ENCODE data around the gene GNPNAT1.

GNPNAT1 gene

DNA sequence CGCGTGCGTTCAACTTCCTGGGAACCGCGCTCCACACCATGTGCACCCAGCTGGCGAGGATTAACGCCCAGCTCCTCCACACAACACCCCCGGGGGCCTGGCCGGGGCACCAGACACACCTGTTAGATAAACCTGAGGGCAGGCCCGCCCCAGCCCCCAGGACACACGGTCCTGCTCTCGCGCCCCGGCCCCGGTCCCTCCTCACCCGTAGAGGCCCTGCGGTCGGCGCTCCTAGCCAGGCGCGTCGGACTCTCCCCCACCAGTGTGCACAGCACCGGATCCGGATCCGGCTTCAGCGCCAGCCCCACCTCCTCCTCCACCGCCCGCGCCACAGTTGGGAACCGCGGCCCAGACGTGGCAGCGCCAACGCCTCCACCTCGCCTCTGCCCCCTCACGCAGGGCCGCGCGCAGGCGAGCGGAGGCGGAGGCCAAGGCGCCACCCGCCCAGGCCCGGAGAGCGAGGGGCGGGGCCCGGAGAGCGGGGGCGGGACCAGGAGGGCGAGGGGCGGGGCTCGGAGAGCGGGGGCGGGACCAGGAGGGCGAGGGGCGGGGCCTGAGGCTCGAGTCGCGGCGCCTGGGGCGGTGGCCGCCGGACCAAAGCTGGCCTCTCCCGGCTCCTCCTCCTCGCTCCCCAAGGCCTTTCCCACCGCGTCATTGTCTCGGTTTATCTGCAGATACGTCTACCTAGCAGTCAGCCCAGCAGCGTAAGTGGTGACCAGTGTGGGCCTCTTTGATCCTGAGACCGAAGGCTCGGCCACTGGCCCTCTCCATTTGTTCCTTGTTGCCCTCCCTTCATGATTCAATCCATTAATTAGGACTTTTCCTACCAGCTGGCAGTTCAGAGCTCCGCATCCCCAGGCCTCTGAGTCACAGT lies at the start of gene GNPNAT1:
TSS of gene GNPNAT1 (minus strand) at position 385 of the 874 bp plus-strand sequence. CDS start 6,957 bp downstream, outside the sequence.
- DNase-seq, result no peak

DNA sequence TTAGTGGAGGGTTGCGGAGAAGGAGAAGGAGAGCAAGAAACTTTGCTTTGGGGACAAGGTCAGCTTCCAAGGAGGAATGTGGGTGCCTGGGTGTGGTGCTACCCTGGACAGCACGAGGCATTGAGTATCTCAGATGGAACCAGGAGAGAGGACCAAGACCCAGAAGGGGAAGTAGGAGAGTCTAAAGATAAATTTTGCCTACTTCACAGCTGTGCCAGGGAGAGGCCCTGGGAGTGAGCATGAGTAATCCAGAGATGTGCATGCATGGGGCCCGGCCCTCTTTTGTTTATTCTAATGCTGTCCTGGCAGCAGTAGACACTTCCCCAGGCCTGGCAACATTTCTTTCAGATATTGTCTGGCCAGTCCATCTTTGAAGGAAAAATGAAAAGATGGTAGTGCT lies 49.5 kb upstream of the GNPNAT1 start:
- DNase-seq, result no peak

DNA sequence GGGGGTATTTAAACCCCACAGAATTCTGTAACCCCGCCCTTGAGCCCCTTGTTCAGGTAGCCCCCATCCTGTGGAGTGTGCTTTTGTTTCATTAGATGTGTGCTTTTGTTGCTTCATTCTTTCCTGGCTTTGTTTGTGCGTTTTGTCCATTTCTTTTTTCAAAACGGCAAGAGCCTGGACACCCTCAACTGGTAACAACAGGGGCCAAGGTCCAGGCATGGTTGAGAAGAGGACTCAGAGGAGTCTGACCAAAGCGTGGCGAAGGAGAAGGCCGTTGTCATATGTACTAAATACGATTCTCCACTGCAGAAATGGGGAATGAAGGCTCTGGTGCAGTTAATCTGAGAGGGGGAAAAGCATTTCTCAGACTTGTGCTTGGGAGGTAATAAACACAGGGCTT lies 46.0 kb upstream of the GNPNAT1 start:
- no peak for DNase-seq

DNA sequence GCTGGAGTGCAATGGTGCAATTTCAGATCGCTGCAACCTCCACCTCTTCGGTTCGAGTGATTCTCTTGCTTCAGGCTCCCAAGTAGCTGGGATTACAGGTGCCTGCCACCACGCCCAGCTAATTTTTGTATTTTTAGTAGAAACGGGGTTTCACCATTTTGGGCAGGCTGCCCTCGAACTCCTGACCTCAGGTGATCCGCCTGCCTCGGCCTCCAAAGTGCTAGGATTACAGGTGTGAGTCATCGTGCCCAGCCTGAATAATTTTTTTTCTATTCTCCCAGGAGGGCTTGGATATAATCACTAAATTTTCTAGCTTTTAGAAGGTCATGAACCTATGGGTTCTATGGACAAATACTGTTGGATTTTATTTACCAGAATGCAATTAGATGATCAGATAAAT lies 44.7 kb upstream of the GNPNAT1 start:
- no peak for DNase-seq

DNA sequence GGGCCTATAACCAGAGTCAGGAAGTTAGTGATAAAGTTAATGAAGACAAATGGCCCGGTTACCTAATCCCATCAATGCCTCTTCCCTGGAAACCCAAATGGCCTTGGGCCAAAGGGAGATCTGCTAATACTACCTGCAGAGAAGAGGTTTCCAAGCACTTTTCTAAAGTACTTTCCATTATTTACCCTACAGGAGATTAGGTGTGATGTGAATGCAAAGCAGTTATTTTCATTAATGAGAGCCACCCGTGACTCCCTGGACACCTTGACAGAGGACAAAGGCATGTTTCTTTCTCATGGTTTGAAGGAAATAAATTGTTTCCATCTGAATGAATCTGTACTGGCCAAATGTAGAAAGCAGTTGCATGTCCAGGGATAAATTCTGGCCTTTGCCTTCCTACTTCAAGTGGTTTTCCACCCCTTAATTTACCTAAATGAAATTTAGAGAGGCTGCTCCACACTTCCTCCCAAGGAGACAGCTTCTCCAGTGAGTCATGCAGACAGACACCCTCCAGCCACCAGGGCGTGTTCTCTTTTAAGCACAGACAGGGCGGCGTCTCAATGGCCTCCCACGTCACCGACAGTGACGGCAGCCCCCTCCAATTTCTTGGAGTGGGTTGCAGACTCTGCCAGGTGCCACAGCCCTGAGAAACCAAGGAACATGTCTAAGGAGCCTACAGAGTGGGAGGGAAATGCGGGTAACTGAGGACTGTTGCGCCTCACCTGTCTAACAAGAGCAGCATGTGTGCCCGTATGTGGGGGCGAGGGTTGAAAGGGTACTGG lies 43.9 kb upstream of the GNPNAT1 start:
- DNase-seq, result no peak

DNA sequence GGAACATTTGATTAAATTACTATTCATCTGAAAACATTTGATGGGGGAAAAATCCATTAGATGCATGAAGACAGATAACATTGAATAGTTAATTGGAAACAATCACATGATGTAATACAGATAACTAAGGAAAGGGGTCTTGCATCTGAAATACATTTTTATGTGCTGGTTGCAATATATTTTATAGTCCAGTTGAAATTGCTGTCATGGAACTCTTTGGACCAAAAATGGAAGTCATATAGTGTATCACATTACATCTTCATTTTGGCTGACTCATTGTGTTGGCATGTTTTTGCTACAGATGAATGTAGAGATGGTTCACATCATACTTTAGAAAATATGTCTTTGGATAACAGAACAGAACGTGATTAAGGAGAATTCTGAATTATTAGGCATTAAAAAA lies 43.0 kb upstream of the GNPNAT1 start:
- DNase-seq, result no peak

DNA sequence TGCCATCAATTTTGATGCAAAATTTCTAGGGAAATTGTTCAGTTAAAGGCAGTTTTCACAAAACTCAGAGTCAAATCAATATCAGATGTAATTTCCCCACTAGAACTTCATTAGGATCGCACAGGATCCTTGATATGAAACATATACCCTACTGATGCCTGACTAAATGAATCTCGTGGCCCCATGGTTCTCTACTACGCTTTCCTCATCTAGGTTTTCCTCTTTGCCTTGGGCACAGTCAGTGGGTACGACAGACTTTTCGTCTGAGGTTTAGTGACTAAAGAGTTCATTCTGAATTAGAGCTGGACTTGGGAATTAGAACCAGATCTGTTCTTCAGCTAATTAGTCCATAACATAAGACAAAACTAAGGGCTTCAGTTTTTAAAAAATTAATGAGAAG lies 42.5 kb upstream of the GNPNAT1 start:
- no peak for DNase-seq

DNA sequence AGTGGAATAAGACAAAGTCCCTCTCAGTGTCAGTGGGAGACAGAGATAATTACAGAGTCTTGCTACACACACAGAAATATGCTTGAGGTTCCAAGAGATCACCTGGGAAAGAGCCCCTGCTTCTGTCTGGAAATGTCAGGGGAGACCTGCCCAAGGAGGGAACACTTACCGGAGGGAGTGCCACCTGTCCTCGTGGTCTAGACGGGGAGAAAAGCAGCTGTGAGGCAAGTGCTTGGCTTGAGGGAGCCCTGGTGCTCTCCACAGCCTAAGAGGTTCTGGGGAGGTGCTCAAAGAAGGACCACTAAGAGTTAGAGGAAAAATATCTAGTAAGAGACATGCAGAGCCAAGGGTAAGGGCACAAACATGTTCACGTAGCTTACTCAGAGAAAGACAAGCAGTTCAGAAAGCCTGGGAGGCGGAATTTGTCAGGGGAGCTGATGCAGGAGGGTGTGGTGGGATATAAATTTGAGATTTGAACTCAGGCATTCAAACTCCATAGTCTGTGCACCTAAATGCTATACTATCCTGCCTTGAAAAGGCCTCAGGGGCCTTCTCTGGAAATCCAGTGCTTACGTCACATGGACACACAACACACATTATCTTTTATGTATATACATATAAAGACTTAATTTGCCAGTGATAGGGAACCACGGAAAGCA lies 38.2 kb upstream of the GNPNAT1 start:
- DNase-seq, result no peak

DNA sequence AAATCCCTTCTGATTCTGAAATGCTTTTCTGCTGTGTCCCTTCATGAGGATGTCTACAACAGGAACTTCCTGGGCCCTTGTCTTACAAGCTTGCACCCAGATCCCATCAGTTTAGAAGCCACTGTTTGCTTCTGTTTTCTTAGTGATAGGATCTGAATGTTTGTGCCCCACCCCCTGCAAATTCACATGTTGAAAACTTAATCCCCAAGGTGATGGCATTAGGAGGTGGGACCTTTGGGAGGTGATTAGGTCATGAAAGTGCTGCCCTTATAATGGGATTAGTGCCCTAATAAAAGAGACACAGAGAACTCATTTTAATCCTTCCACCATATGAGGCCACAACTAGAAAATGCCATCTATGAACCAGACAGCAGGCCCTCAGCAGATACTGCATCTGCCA lies 36.0 kb upstream of the GNPNAT1 start:
- DNase-seq, result no peak

DNA sequence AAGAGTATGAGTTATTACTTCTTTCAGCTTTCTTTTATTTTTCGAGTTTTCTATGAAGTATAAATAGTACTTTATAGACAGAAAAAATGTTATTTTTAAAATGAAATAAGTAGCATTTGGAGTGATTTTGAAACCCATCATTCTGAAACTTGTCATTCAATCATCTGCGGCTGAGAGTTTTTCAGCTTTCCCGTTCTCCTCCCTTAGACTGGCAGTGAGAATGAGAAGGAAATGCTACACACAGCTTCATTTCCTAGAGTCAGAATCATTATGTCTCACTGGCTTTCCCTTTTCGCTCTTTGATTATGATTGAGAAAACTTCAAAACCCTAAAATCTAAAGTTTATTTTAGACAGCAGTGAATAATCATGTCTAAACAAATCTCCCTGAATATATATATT lies 33.7 kb upstream of the GNPNAT1 start:
- no peak for DNase-seq

DNA sequence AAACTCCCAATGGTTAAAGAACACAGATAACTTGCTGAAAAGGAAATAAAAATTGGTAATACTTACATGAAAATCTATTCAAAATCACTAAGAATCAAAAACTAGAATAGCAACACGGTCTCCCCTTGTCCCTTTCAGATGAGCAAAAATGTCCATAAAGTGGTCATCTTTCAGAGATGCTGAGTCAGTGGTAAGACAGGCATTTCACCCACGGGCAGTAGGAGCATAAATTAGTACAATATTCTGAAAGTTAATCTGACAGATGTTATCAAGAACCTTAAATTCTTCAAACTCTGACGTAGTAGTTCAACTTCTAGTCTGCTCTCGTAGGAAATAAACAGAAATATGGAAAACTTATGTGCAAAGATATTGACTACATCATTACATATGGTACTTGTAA lies 33.1 kb upstream of the GNPNAT1 start:
- DNase-seq, result no peak

DNA sequence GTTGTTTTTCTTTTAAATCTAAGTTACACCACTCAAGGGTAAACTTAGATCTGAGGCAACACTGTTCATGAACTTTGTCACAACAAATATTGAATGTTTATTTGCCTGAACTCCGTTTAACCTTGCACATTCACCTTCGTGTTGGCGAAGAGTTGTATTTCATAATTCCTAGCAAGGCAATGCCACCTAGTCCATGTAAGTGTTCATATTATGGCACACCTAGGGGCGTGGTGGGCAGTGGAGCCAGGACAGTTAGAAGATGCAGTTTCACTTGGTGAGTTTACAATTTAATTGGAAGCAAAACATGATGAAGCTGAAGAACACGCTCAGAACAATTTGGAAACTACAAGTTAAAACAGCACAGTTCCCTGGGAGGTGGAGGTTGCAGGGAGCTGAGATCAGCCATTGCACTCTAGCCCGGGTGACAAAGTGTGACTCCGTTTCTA lies 30.4 kb upstream of the GNPNAT1 start:
- DNase-seq, result no peak

DNA sequence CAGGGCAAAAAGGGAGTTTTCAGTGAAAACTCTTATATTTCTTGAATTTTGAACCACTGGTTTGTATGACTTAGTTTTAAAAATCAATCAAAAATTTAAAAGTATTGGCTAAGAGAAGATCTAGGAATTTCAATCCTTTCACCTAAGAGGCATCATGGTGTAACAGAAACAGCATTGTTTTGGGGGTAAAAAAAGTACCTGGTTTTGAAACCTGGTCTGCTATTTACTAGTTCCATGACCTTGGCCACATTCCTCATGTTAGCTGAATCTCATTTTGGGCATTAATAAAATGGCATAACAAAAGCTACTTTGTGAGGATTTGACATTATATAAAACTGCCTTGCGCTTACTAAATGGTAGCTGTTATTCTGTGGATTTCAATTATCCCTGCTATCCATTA lies 16.7 kb upstream of the GNPNAT1 start:
- no peak for DNase-seq

DNA sequence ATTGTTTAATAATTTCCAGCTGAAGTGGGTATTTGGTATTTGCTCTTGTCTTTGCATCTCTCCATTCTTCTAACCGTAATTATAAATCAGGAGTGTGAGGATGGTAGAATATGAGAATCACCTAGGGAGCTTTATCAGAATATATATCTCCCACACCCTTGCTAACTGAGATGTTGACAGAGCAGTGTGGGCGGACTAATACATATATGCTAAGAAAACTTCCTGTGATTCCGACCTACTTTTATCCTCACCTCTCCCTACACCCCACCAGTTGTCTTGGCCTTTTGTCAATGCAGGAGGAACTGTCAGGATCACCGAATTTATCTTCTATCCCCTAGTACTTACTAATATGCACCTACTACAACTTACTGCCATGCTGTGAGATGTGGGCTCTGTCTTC lies 14.7 kb upstream of the GNPNAT1 start:
- no peak for DNase-seq

DNA sequence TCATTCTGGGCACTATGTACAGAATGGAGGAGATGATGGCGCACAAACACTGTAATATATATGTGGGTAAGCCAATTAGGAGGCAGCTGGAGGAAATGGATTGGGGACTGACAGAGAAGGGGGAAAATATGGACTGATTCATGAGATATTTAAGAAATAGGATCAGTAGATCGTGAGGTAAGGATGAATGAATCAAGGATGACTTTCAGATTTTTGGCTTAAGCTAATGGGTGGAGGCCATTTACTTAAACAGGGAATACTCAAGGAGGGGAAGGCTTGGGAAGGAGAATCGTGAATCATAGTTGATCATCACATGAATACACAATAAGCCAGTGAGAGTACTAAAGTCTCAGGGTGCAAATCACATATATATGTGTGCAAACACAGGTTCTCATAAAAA lies 11.2 kb upstream of the GNPNAT1 start:
- DNase-seq, result no peak

DNA sequence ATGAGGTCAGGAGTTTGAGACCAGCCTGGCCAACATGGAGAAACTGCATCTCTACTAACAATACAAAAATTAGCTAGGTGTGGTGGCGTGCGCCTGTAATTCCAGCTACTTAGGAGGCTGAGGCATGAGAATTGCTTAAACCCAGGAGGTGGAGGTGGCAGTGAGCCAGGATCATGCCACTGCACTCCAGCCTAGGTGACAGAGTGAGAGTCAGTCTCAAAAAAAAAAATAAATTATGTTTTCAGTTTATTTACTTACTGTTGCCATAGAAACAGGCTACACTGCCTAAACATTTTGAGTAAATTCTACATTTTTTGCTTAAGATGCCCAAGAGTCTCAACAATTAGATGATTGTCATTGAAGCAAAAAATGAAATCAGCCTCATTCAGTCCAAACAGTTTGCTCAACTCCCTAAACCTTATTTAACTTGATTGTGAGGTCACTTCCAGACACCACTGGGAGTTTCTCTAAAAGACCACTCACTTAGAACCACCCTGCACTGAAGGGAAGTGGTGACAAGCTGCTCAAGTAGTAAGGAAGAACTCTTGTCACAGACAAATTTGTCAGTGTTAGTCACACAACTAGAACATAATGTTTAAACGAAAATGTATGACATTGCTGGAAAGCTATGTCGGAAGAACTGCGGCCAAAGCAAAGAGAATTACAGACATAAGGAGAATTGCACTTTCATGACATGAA lies 9.8 kb upstream of the GNPNAT1 start:
- DNase-seq, result no peak

DNA sequence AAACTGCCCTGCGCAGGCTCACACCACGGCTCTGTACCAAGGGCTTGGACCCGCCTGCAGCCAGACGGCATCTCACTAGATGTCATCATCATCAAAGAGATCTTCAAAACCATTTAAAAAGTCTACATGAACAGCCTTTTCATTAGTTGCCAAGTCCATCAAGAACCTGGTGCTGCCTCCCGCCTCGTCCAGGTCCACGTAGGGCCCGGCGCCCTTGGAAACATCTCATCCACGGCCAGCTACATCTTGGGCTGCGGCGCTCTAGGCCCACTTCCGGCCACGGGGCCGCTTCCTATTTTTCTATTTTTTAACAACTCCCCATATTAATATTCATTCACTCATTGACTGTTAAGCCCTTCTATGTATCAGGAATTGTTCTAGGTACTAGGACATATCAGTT lies 7.4 kb upstream of the GNPNAT1 start:
- no peak for DNase-seq

DNA sequence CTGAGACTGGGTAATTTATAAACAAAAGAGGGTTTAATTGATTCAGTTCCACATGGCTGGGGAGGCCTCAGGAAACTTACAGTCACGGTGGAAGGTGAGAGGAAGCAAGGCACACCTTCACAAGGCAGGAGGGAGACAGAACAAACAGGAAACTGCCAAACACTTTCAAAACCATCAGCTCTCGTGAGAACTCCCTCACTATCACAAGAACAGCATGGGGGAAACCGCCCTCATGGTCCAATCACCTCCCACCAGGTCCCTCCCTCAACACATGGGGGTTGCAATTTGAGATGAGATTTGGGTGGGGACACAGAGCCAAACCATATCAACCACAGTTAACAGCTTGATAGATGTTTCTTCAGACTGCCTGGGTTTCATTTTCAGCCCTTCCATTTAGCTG lies 6.2 kb upstream of the GNPNAT1 start:
- DNase-seq, result no peak

DNA sequence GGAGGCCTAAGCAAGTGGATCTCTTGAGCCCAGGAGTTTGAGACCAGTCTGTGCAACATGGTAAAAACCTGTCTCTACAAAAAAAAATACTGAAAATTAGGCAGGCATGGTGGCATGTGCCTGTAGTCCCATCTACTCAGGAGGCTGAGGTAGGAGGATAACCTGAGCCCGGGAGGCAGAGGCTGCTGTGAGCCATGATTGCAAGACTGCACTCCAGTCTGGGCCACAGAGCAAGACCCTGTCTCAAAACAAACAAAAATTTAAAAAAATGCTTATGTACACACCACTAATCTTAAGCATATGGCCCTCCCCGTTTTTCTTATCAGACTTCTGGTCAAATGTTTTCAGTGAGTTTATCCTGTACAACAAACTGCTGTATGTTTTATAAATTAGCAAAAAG lies 1.7 kb upstream of the GNPNAT1 start:
- no peak for DNase-seq

DNA sequence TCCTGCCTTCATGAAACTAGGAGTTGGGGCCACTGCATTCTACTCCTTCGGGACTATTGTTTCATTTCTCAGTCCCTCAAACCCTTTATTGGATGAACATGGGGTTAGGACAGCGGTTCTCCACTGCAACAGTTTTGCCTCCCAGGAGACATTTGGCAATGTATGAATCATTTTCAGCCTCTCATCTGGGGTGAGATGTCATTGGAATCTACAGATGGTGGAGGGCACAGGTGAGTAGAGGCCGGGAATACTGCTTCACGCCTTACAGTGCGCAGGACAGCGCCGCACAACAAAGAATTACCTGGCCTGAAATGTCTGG lies 649 bp upstream of the GNPNAT1 start:
- DNase-seq, result no peak

DNA sequence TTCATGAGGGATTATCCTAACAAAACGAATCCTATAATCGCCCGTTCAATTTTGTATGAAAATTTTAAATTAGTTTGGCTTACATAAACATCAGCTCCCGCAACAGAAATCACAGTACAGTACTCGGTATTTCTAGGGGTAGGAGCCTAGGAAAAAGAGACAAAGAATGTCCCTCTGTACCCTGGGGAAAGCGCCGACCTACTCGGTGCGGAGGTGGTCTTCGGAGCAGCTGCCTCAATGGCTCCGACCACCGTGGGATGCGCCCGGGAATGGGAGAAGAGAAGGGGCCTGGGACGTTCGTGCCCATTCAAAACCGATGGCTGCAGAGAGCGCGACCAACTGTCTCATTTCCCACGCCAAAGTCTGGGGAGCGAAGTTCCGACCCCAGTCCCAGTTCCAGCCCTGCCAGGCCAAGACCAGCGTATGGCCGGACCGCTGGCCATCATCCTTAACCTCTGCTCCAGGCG lies 618 bp downstream of the GNPNAT1 start:
- DNase-seq, result no peak

DNA sequence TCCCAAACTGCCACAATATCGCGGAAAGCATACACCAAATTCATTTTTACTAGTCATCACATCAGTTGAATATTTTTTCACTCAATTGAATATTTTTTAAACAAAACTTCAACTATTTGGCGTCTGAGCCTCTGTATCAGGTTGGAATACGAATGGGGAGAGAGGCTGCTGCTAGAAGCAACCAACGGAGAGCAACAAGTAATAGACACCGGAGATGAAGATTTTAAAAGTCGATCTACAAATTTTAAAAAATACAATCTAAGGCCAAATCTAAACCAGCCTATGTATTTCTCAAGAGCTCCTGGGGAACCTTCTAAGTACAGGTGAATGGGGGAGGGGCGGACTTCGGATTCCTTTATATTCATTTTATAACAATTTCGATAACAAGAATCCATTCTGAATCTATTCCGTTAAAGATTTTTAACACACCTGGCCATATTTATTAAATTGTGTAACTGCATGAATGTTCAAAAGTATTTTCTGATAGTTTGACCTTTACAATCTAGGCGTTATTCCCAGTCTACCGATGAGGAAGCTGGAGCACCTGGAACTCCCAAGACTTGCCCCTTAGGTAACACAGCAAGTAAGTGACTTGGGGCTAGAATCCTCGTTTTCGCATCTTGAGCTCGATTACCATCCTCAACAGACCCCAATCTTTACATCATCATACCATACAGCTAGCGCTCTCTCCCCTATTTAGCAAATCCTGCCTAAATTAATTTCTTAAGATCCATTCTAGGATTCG lies 1.2 kb downstream of the GNPNAT1 start:
- DNase-seq, result no peak
